Esophagus squamous epithelium (tissue), 5 donors: Measurements from ENCODE around the gene SLC2A8. TPM values are rescaled to one million over a fixed set of nuclear protein-coding genes. Genes with fewer than 3 reads are reported as not detected.

Source experiments
- DNase-seq: peaks from one replicate; lab custom pipeline; 2025; lab: John Stamatoyannopoulos, UW
- H3K27ac ChIP-seq, 4 donors: fragments of 200-600 bp; sonication (generic); one replicate each; pipeline ENCODE4 v1.5.1; 2016 to 2019; ENCODE audit warnings: mild to moderate bottlenecking in 1 of 4
- H3K27me3 ChIP-seq, 4 donors: fragments of 200-600 bp; sonication (generic); 1 replicate in 3 of 4; 2 replicates in 1 of 4; pipeline versions ENCODE4 v1.5.1 to v1.6.0; 2017 to 2021; ENCODE audit warnings: antibody characterized with exemption in 1 of 4
- H3K36me3 ChIP-seq, 3 donors: fragments of 200-600 bp; sonication (generic); one replicate each; pipeline ENCODE4 v1.5.1; 2016 to 2019
- H3K4me1 ChIP-seq, 3 donors: fragments of 200-600 bp; sonication (generic); one replicate each; pipeline ENCODE4 v1.5.1; 2017 to 2019
- H3K4me3 ChIP-seq, 4 donors: fragments of 200-600 bp; sonication (generic); 1 replicate in 3 of 4; 2 replicates in 1 of 4; pipeline ENCODE4 v1.5.1; 2016 to 2019; ENCODE audit warnings: mild to moderate bottlenecking in 2 of 4, moderate library complexity in 1 of 4
- H3K9me3 ChIP-seq, 3 donors: fragments of 200-600 bp; sonication (generic); one replicate each; pipeline ENCODE4 v1.5.1; 2016 to 2019
- CTCF ChIP-seq, 6 experiments: fragments of 450-650 bp in 4 of 6; fragments of 200-600 bp in 2 of 6; sonication (generic) in 2 of 6; IDR thresholded peaks; one replicate each; pipeline ENCODE4 v1.5.1; 2016 to 2019; ENCODE audit warnings: antibody characterized with exemption in 6 of 6, mild to moderate bottlenecking in 4 of 6, moderate library complexity in 4 of 6
- POLR2A ChIP-seq, 4 donors: fragments of 450-650 bp; IDR thresholded peaks; one replicate each; pipeline ENCODE4 v1.6.1; 2017; ENCODE audit warnings: antibody characterized with exemption in 4 of 4, mild to moderate bottlenecking in 4 of 4, moderate library complexity in 3 of 4
- WGBS, 2 donors: methylation state at CpG; one replicate each; pipeline ENCODE4 v1.1.5; 2018; 5-methylcytosine and 5-hydroxymethylcytosine counted together
- intact Hi-C: fragments of 100-400 bp; cut with DNase I; formaldehyde crosslinking; loops from one replicate; pipeline ENCODE4 v1.15.0; 2022
- total RNA-seq, 4 donors: library from RNA; depleted of rRNA; stranded (reverse); fragments of >200 nt; gene quantifications; one replicate each; pipeline ENCODE4 v1.1.0, GENCODE V29; 2016
- donor health status: DM: yes; HTN: yes; CAD: no.

Gene SLC2A8
- total RNA-seq, 4 donors from 2014 or later, result 6.2 to 28.3 (median 16.7) TPM

- H3K36me3 ChIP-seq, result peaks cover 0 to 62% (median 16%) of the 10 kb centered on the region in 3 donors
- H3K27me3 ChIP-seq, result no peaks in the 10 kb centered on the region
- DNase-seq, result no peak
- intact Hi-C loops, result no loop called here
- no peaks in the 10 kb centered on the region for H3K9me3 ChIP-seq
- peak overlapping the region in 2 of 4 donors; percentile 11 to 19 for H3K27ac ChIP-seq
- no peak for TF ChIP-seq POLR2A (IDR thresholded peaks at IDR 0.05)
- TF ChIP-seq CTCF (IDR thresholded peaks at IDR 0.05), result no peak
- H3K4me3 ChIP-seq, result no peak overlapping the region
- H3K4me1 ChIP-seq, result peaks cover 0 to 15% (median 0%) of the 10 kb centered on the region in 3 donors
- WGBS, 2 donors, result 74 to 86% methylated on average over 5 to 8 of the region's 13 CpGs
Observed at GRCh38 chr9:127406799-127407491, 10.0 kb downstream of the SLC2A8 start.

- H3K36me3 ChIP-seq, result peaks cover 0 to 57% (median 16%) of the 10 kb centered on the region in 3 donors
- TF ChIP-seq POLR2A (IDR thresholded peaks at IDR 0.05), result no peak
- no peak for TF ChIP-seq CTCF (IDR thresholded peaks at IDR 0.05)
- H3K4me3 ChIP-seq, result no peak overlapping the region
- H3K9me3 ChIP-seq, result no peaks in the 10 kb centered on the region
- WGBS, 2 donors, result 86% methylated on average over 6 of the region's 6 CpGs; no CpG with 5 or more reads in 1 of the 2 donors
- intact Hi-C loops, result no loop called here
- H3K27ac ChIP-seq, result peak overlapping the region in 2 of 4 donors; percentile 11 to 19
- H3K4me1 ChIP-seq, result peaks cover 0 to 15% (median 0%) of the 10 kb centered on the region in 3 donors
- H3K27me3 ChIP-seq, result no peaks in the 10 kb centered on the region
- no peak for DNase-seq
Observed at GRCh38 chr9:127407492-127407843, 10.5 kb downstream of the SLC2A8 start.

GRCh38 chr9:127411122-127411521, 14.2 kb downstream of the SLC2A8 start:
- Histone ChIP-seq H3K27ac (peak overlapping the region; percentile 49 to 72 (median 61)), H3K4me3 (no peak overlapping the region), H3K27me3 (no peaks in the 10 kb centered on the region), H3K36me3 (peaks cover 0 to 20% (median 0%) of the 10 kb centered on the region in 3 donors), H3K4me1 (peaks cover 0 to 32% (median 0%) of the 10 kb centered on the region in 3 donors), H3K9me3 (no peaks in the 10 kb centered on the region)
- WGBS, 2 donors, result 67 to 72% methylated on average over 4 of the region's 4 CpGs
- DNase-seq, result no peak
- intact Hi-C loops, result no loop called here
- TF ChIP-seq CTCF (IDR thresholded peaks at IDR 0.05), result no peak

GRCh38 chr9:127415141-127415540, 18.2 kb downstream of the SLC2A8 start:
- TF ChIP-seq CTCF (IDR thresholded peaks at IDR 0.05), result no peak
- TF ChIP-seq POLR2A (IDR thresholded peaks at IDR 0.05), result no peak
- Histone ChIP-seq H3K27me3 (no peaks in the 10 kb centered on the region), H3K27ac (peak overlapping the region in 2 of 4 donors; percentile 45 to 71), H3K9me3 (no peaks in the 10 kb centered on the region), H3K4me1 (peaks cover 10 to 66% (median 19%) of the 10 kb centered on the region in 3 donors), H3K4me3 (no peak overlapping the region), H3K36me3 (no peaks in the 10 kb centered on the region)
- intact Hi-C loops, result no loop called here
- 65 to 68% methylated on average over 4 of the region's 4 CpGs for WGBS, 2 donors
- DNase-seq, result no peak

GRCh38 chr9:127415657-127416056, 18.7 kb downstream of the SLC2A8 start:
- no peak for TF ChIP-seq POLR2A (IDR thresholded peaks at IDR 0.05)
- no peak for TF ChIP-seq CTCF (IDR thresholded peaks at IDR 0.05)
- no peaks in the 10 kb centered on the region for H3K9me3 ChIP-seq
- DNase-seq, result no peak
- WGBS, 2 donors, result 27 to 45% methylated on average over 1 of the region's 1 CpG
- peak overlapping the region in 2 of 4 donors; percentile 45 to 71 for H3K27ac ChIP-seq
- H3K27me3 ChIP-seq, result no peaks in the 10 kb centered on the region
- H3K36me3 ChIP-seq, result no peaks in the 10 kb centered on the region
- H3K4me3 ChIP-seq, result no peak overlapping the region
- peaks cover 10 to 65% (median 19%) of the 10 kb centered on the region in 3 donors for H3K4me1 ChIP-seq
- intact Hi-C loops, result no loop called here
